Endothelial cell of umbilical vein (primary cell): ENCODE results near the gene PPP4R4. TPM values are rescaled to one million over a fixed set of nuclear protein-coding genes. Genes with fewer than 3 reads are reported as not detected.

Experiments used
- BruUV-seq: library from RNA; stranded (reverse); fragments of 400-500 nt; replicated peaks from 2 replicates; lab custom pipeline; 2021; lab: Mats Ljungman, UMichigan
- CTCF ChIA-PET: fragments of 300-600, 350-600 bp; sonication (Branson Sonifier 250); formaldehyde crosslinking; loops from one replicate; lab custom pipeline; 2021; ENCODE audit warnings: antibody characterized with exemption, inconsistent platforms; lab: Charles Lee
- POLR2A ChIA-PET: fragments of 300-600, 350-600 bp; sonication (Branson Sonifier 250); formaldehyde crosslinking; loops from one replicate; lab custom pipeline; 2021; ENCODE audit warnings: antibody characterized with exemption, inconsistent platforms; lab: Charles Lee
- DNase-seq: peaks from one replicate; pipeline ENCODE4 v3.0.0-alpha.2; 2011; ENCODE audit warnings: low read depth, low spot score
- FAIRE-seq: peaks from 2 replicates; lab custom pipeline; 2011; peaks lifted over from hg19 to GRCh38; lab: Jason Lieb, UNC
- H2AFZ ChIP-seq: 2 replicates; pipeline ENCODE4 v1.6.0; 2012; ENCODE audit warnings: low read depth, low read length, control low read depth, inconsistent platforms
- H3K27ac ChIP-seq: 2 replicates; pipeline ENCODE4 v1.5.1; 2011; ENCODE audit warnings: low read depth, mild to moderate bottlenecking, control low read depth, low read length, moderate library complexity; ENCODE audit not compliant: insufficient read depth
- H3K27me3 ChIP-seq, 2 experiments: 2 replicates each; pipeline versions ENCODE4 v1.6.0 to v1.6.1; 2011; ENCODE audit warnings: low read length in 2 of 2, mixed read lengths in 1 of 2; ENCODE audit not compliant: control insufficient read depth in 2 of 2, insufficient read depth in 2 of 2
- H3K36me3 ChIP-seq, 2 experiments: 2 replicates in 1 of 2; 3 replicates in 1 of 2; pipeline ENCODE4 v1.5.1; 2011; ENCODE audit warnings: low read length in 2 of 2, mild to moderate bottlenecking in 1 of 2, moderate library complexity in 1 of 2; ENCODE audit not compliant: control insufficient read depth in 2 of 2, insufficient read depth in 2 of 2; ENCODE audit errors: extremely low read depth in 1 of 2
- H3K4me1 ChIP-seq: 3 replicates; pipeline ENCODE4 v1.5.1; 2011; ENCODE audit warnings: mild to moderate bottlenecking, low read length; ENCODE audit not compliant: control insufficient read depth, insufficient read depth; ENCODE audit errors: extremely low read depth
- H3K4me2 ChIP-seq: 2 replicates; pipeline ENCODE4 v1.6.1; 2011; ENCODE audit warnings: low read length, control low read depth, mixed read lengths; ENCODE audit not compliant: insufficient read depth
- H3K4me3 ChIP-seq, 3 experiments: fragments of 200-600 bp in 1 of 3; sonication (generic), shearing (Covaris generic) in 1 of 3; replicated peaks in 1 of 3; 2 replicates each; pipeline ENCODE4 v1.5.1; 2011 to 2016; ENCODE audit warnings: control low read depth in 3 of 3, low read length in 3 of 3, mild to moderate bottlenecking in 2 of 3, inconsistent platforms in 1 of 3, low read depth in 1 of 3, moderate library complexity in 1 of 3; ENCODE audit not compliant: insufficient read depth in 1 of 3
- H3K79me2 ChIP-seq: 2 replicates; pipeline ENCODE4 v1.6.0; 2012; ENCODE audit warnings: low read length, inconsistent platforms; ENCODE audit not compliant: control insufficient read depth, insufficient read depth
- H3K9ac ChIP-seq: replicated peaks from 2 replicates; pipeline ENCODE3; 2011; ENCODE audit warnings: low read length, control low read depth; ENCODE audit not compliant: insufficient read depth; ENCODE audit errors: extremely low read depth
- H3K9me1 ChIP-seq: replicated peaks from 3 replicates; pipeline ENCODE4 v1.6.0; 2011; ENCODE audit warnings: mild to moderate bottlenecking, low read length; ENCODE audit not compliant: control insufficient read depth, insufficient read depth; ENCODE audit errors: extremely low read depth
- H3K9me3 ChIP-seq: replicated peaks from 2 replicates; pipeline ENCODE4 v1.5.1; 2012; ENCODE audit warnings: low read length, inconsistent platforms; ENCODE audit not compliant: control insufficient read depth, insufficient read depth
- H4K20me1 ChIP-seq: replicated peaks from 2 replicates; pipeline ENCODE3; 2011; ENCODE audit warnings: mild to moderate bottlenecking, low read length; ENCODE audit not compliant: control insufficient read depth, insufficient read depth; ENCODE audit errors: extremely low read depth
- EZH2 ChIP-seq: IDR thresholded peaks from 2 replicates; pipeline ENCODE4 v1.6.1; 2012; ENCODE audit warnings: borderline replicate concordance, low read depth, mild to moderate bottlenecking, moderate library complexity, low read length, inconsistent platforms; ENCODE audit not compliant: severe bottlenecking
- FOS ChIP-seq: IDR thresholded peaks from 2 replicates; pipeline ENCODE4 v1.6.1; 2011; ENCODE audit warnings: mild to moderate bottlenecking, low read length, moderate library complexity, borderline replicate concordance; ENCODE audit not compliant: insufficient read depth
- GATA2 ChIP-seq: IDR thresholded peaks from 2 replicates; pipeline ENCODE4 v1.7.0; 2011; ENCODE audit warnings: low read depth, mild to moderate bottlenecking, moderate library complexity, mixed read lengths, low read length; ENCODE audit not compliant: insufficient read length, insufficient read depth
- JUN ChIP-seq: IDR thresholded peaks from 2 replicates; pipeline ENCODE4 v1.6.1; 2011; ENCODE audit warnings: borderline replicate concordance, low read depth; ENCODE audit not compliant: insufficient read length, insufficient read depth
- MYC ChIP-seq: IDR thresholded peaks from one replicate; pipeline ENCODE4 v1.6.1; 2011; ENCODE audit warnings: mild to moderate bottlenecking, low read depth, low read length
- POLR2A ChIP-seq: IDR thresholded peaks from 2 replicates; pipeline ENCODE4 v1.6.1; 2012; ENCODE audit warnings: low read depth, mild to moderate bottlenecking, control low read depth, low read length
- POLR2AphosphoS5 ChIP-seq: IDR thresholded peaks from 2 replicates; pipeline ENCODE4 v1.6.1; 2012; ENCODE audit warnings: low read depth, mild to moderate bottlenecking, control low read depth, low read length, moderate library complexity; ENCODE audit not compliant: insufficient read depth
- dilution Hi-C: fragments of 300-500 bp; cut with MboI; formaldehyde crosslinking; loops from one replicate; pipeline ENCODE4 v1.15.0; 2019; ENCODE audit warnings: low sequenced_read_pairs; ENCODE audit not compliant: extremely low pct_ligation_motif_present
- intact Hi-C: fragments of 100-400 bp; cut with micrococcal nuclease; formaldehyde crosslinking; loops from one replicate; pipeline ENCODE4 v1.10.0; 2022
- polyA plus RNA-seq, 4 experiments: library from polyadenylated mRNA; depleted of rRNA in 3 of 4; stranded (reverse) in 3 of 4; unstranded in 1 of 4; fragments of >200 nt; gene quantifications; 2 replicates each; pipeline versions ENCODE4 v1.2.1 to v1.2.3, GENCODE V29; 2011 to 2012; ENCODE audit warnings: missing spikeins in 1 of 4
- total RNA-seq: library from RNA; stranded (reverse); gene quantifications from 2 replicates; pipeline ENCODE4 v1.2.3, GENCODE V29; 2021
- TF ChIP-seq, protein P1 (sequence below): IDR thresholded peaks from 2 replicates; pipeline ENCODE4 v1.6.1; 2011; ENCODE audit not compliant: insufficient read depth, insufficient read length
- TF ChIP-seq, protein P2 (sequence below), 2 donors: IDR thresholded peaks; 1 replicate in 1 of 2; 2 replicates in 1 of 2; pipeline ENCODE4 v1.5.1; 2011; ENCODE audit warnings: low read length in 2 of 2, mild to moderate bottlenecking in 2 of 2, moderate library complexity in 2 of 2, control low read depth in 1 of 2, inconsistent platforms in 1 of 2, low read depth in 1 of 2; ENCODE audit not compliant: insufficient read depth in 1 of 2; ENCODE audit errors: extremely low read depth in 1 of 2

PPP4R4 gene
- total and polyA plus RNA-seq, 2 donors (not counting 3 experiments of a cell fraction or from before 2014, with no cell fraction given): not detected

DNA sequence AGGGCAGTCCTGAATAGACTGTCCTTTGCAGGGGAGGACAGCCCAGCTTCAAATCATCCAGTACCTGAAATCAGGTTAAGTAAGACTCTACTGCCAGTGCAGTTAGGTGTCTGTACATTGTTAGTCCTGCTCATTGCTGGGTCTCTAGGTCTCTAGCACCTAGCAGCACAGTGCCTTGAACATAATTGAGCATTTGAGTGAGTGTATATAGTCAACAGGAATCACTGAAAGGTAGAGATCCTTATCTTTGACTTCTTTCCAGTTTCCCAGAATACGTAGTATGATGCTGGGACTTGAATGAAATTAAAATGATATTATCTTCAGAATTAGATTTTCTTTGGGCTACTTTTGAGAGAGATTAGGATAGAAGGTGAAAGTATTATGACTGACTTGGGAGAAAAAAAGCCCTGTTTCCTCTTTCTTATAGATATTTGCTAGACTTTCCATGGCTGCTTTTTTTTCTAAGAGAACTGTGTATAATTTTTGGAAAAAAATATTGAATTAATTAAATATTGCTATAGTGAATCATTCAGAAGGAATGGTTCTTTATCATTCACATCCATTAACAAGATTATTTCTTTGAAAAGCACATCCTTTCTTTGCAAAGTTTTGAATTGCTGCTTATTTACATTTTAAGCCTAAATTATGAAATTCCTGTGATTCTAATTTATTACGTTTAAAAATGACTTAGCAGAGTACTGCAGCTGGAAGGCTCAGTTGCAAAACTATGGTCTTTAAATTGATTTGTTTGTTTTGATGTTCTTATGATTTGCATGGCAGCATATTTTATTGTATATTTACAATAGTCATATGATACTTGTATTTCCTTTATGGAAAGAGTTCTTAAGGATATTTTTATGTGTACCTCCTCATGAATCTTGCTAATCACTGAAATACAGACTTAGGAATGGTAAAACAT lies 51.6 kb downstream of the PPP4R4 start:
- H3K79me2 ChIP-seq: no peaks in the 10 kb centered on the region
- H3K27me3 ChIP-seq: no peaks in the 10 kb centered on the region
- no peak overlapping the region for H3K4me3 ChIP-seq
- no peak overlapping the region for H3K27ac ChIP-seq
- DNase-seq: no peak
- no peaks in the 10 kb centered on the region for H3K9me1 ChIP-seq
- intact Hi-C loops: no loop called here
- H3K4me1 ChIP-seq: no peaks in the 10 kb centered on the region
- no peaks in the 10 kb centered on the region for H4K20me1 ChIP-seq
- no peaks in the 10 kb centered on the region for H3K36me3 ChIP-seq
- H3K9me3 ChIP-seq: no peaks in the 10 kb centered on the region
- no peak for TF ChIP-seq POLR2A
- TF ChIP-seq JUN: no peak
- TF ChIP-seq POLR2AphosphoS5: no peak
- TF ChIP-seq, protein P1, sequence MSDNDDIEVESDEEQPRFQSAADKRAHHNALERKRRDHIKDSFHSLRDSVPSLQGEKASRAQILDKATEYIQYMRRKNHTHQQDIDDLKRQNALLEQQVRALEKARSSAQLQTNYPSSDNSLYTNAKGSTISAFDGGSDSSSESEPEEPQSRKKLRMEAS: no peak
- no peak for TF ChIP-seq MYC
- TF ChIP-seq, protein P2, sequence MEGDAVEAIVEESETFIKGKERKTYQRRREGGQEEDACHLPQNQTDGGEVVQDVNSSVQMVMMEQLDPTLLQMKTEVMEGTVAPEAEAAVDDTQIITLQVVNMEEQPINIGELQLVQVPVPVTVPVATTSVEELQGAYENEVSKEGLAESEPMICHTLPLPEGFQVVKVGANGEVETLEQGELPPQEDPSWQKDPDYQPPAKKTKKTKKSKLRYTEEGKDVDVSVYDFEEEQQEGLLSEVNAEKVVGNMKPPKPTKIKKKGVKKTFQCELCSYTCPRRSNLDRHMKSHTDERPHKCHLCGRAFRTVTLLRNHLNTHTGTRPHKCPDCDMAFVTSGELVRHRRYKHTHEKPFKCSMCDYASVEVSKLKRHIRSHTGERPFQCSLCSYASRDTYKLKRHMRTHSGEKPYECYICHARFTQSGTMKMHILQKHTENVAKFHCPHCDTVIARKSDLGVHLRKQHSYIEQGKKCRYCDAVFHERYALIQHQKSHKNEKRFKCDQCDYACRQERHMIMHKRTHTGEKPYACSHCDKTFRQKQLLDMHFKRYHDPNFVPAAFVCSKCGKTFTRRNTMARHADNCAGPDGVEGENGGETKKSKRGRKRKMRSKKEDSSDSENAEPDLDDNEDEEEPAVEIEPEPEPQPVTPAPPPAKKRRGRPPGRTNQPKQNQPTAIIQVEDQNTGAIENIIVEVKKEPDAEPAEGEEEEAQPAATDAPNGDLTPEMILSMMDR (IDR thresholded peaks at IDR 0.05; ENCODE audit: extremely low read depth in 1 of 2, insufficient read depth in 1 of 2, low read depth in 1 of 2, low read length in 2 of 2): no peak
- TF ChIP-seq EZH2: no peak
- TF ChIP-seq GATA2: no peak
- no peak for TF ChIP-seq FOS
- CTCF ChIA-PET: no interaction called here
- no TSS peak for BruUV-seq
- dilution Hi-C loops: no loop called here
- no peak overlapping the region for H2AFZ ChIP-seq
- POLR2A ChIA-PET: no interaction called here
- H3K4me2 ChIP-seq: no peak overlapping the region
- H3K9ac ChIP-seq: no peak overlapping the region
- no peak for FAIRE-seq
